WTC11 (cell line): ENCODE data around the gene EGFR. TPM values are rescaled to one million over a fixed set of nuclear protein-coding genes. Genes with fewer than 3 reads are reported as not detected.

Experiments
- ATAC-seq: fragments of 200-7000 bp; cut with Tn5 transposase; 2 replicates; pipeline ENCODE4 v1.10.0; 2021; ENCODE audit warnings: mild to moderate bottlenecking, moderate library complexity
- CTCF ChIA-PET: fragments of 300-600 bp; sonication (Branson Sonifier 250); formaldehyde crosslinking; loops from one replicate; lab custom pipeline; 2021; ENCODE audit warnings: antibody characterized with exemption; lab: Charles Lee
- POLR2A ChIA-PET: fragments of 350-600 bp; sonication (Branson Sonifier 250); formaldehyde crosslinking; loops from one replicate; lab custom pipeline; 2021; ENCODE audit warnings: antibody characterized with exemption; lab: Charles Lee
- DNase-seq: peaks from one replicate; pipeline ENCODE4 v3.0.0; 2021; ENCODE audit warnings: low spot score
- H3K27ac Mint-ChIP-seq: 2 replicates; pipeline ENCODE4 v1.8.0; 2021; ENCODE audit warnings: mixed read lengths
- H3K27me3 Mint-ChIP-seq: 2 replicates; pipeline ENCODE4 v1.8.0; 2021; ENCODE audit warnings: low read depth, mild to moderate bottlenecking, moderate library complexity, mixed read lengths
- H3K36me3 Mint-ChIP-seq: 2 replicates; pipeline ENCODE4 v1.8.0; 2021; ENCODE audit warnings: mixed read lengths
- H3K4me1 Mint-ChIP-seq: 2 replicates; pipeline ENCODE4 v1.8.0; 2022; ENCODE audit warnings: mixed read lengths
- H3K4me3 Mint-ChIP-seq: 2 replicates; pipeline ENCODE4 v1.8.0; 2021; ENCODE audit warnings: mild to moderate bottlenecking, moderate library complexity, mixed read lengths
- H3K9me3 Mint-ChIP-seq: 2 replicates; pipeline ENCODE4 v1.8.0; 2021; ENCODE audit warnings: mixed read lengths
- ATF3 ChIP-seq: sonication (generic); formaldehyde crosslinking; conservative IDR thresholded peaks from 2 replicates; pipeline ENCODE4 v1.8.1; 2022; ENCODE audit warnings: mild to moderate bottlenecking, missing genetic modification reagents
- CDX4 ChIP-seq: fragments of 250-450 bp; sonication (Bioruptor Pico); IDR thresholded peaks from 2 replicates; pipeline ENCODE4 v1.9.0; 2021; ENCODE audit warnings: moderate library complexity, mild to moderate bottlenecking, inconsistent platforms, borderline replicate concordance
- E2F1 ChIP-seq: sonication (generic); formaldehyde crosslinking; IDR thresholded peaks from 2 replicates; pipeline ENCODE4 v1.8.0; 2022; ENCODE audit warnings: mild to moderate bottlenecking, missing genetic modification reagents
- E2F5 ChIP-seq: sonication (generic); formaldehyde crosslinking; IDR thresholded peaks from 2 replicates; pipeline ENCODE4 v1.8.1; 2022; ENCODE audit warnings: mild to moderate bottlenecking, moderate library complexity, missing genetic modification reagents
- ELF4 ChIP-seq: sonication (generic); formaldehyde crosslinking; IDR thresholded peaks from 2 replicates; pipeline ENCODE4 v1.8.1; 2022; ENCODE audit warnings: low read depth, mild to moderate bottlenecking, moderate library complexity, missing genetic modification reagents
- ERG ChIP-seq: fragments of 250-450 bp; sonication (Bioruptor Pico); IDR thresholded peaks from 2 replicates; pipeline ENCODE4 v1.8.0; 2021; ENCODE audit warnings: mild to moderate bottlenecking
- ESRRA ChIP-seq: sonication (generic); formaldehyde crosslinking; IDR thresholded peaks from 2 replicates; pipeline ENCODE4 v1.8.1; 2022; ENCODE audit warnings: mild to moderate bottlenecking, missing genetic modification reagents, borderline replicate concordance
- FOXK1 ChIP-seq: sonication (generic); formaldehyde crosslinking; IDR thresholded peaks from 2 replicates; pipeline ENCODE4 v1.8.0; 2022; ENCODE audit warnings: mild to moderate bottlenecking, moderate library complexity, missing genetic modification reagents
- GTF2I ChIP-seq: fragments of 250-450 bp; sonication (Bioruptor Pico); conservative IDR thresholded peaks from 2 replicates; pipeline ENCODE4 v1.4.0; 2021; ENCODE audit warnings: mild to moderate bottlenecking
- HMGXB4 ChIP-seq: sonication (generic); formaldehyde crosslinking; IDR thresholded peaks from 2 replicates; pipeline ENCODE4 v1.8.1; 2023; ENCODE audit warnings: mild to moderate bottlenecking, moderate library complexity, missing genetic modification reagents
- MAX ChIP-seq: sonication (generic); formaldehyde crosslinking; IDR thresholded peaks from 2 replicates; pipeline ENCODE4 v1.8.0; 2022; ENCODE audit warnings: mild to moderate bottlenecking, missing genetic modification reagents
- NR3C1 ChIP-seq: sonication (generic); formaldehyde crosslinking; conservative IDR thresholded peaks from 2 replicates; pipeline ENCODE4 v1.8.1; 2023; ENCODE audit warnings: low read depth, mild to moderate bottlenecking, missing genetic modification reagents
- PREB ChIP-seq: sonication (generic); formaldehyde crosslinking; IDR thresholded peaks from 2 replicates; pipeline ENCODE4 v1.8.1; 2022; ENCODE audit warnings: mild to moderate bottlenecking, missing genetic modification reagents, moderate library complexity, borderline replicate concordance
- SMAD3 ChIP-seq: sonication (generic); formaldehyde crosslinking; IDR thresholded peaks from 2 replicates; pipeline ENCODE4 v1.8.0; 2022; ENCODE audit warnings: missing genetic modification reagents, mild to moderate bottlenecking, borderline replicate concordance
- SOX15 ChIP-seq: fragments of 250-450 bp; sonication (Bioruptor Pico); IDR thresholded peaks from 2 replicates; pipeline ENCODE4 v1.9.0; 2021; ENCODE audit warnings: mild to moderate bottlenecking
- SP1 ChIP-seq: sonication (generic); formaldehyde crosslinking; conservative IDR thresholded peaks from 2 replicates; pipeline ENCODE4 v1.8.1; 2022; ENCODE audit warnings: missing genetic modification reagents
- TEAD1 ChIP-seq: sonication (generic); formaldehyde crosslinking; IDR thresholded peaks from 2 replicates; pipeline ENCODE4 v1.8.0; 2022; ENCODE audit warnings: mild to moderate bottlenecking, missing genetic modification reagents
- TEAD4 ChIP-seq: sonication (generic); formaldehyde crosslinking; IDR thresholded peaks from 2 replicates; pipeline ENCODE4 v1.8.0; 2022; ENCODE audit warnings: mild to moderate bottlenecking, missing genetic modification reagents
- ZBTB43 ChIP-seq: sonication (generic); formaldehyde crosslinking; IDR thresholded peaks from 2 replicates; pipeline ENCODE4 v1.8.1; 2023; ENCODE audit warnings: mild to moderate bottlenecking, missing genetic modification reagents
- ZNF671 ChIP-seq: fragments of 250-450 bp; sonication (Bioruptor Pico); IDR thresholded peaks from 2 replicates; pipeline ENCODE4 v1.8.0; 2021; ENCODE audit warnings: mild to moderate bottlenecking
- ZSCAN18 ChIP-seq: fragments of 250-450 bp; sonication (Bioruptor Pico); IDR thresholded peaks from 2 replicates; pipeline ENCODE4 v2.1.2; 2022; ENCODE audit warnings: mild to moderate bottlenecking, moderate library complexity
- total RNA-seq: library from RNA; stranded (reverse); gene quantifications from 3 replicates; pipeline ENCODE4 v1.2.3, GENCODE V29; 2021

Gene EGFR
- total RNA-seq, 1 experiment from 2014 or later = 5.9 TPM

GRCh38 chr7:55189146-55189766, 170.4 kb downstream of the EGFR start:
- peak; percentile 14; the same call in 1 of the 2 replicates for ATAC-seq
- DNase-seq = no peak
- no peak for TF ChIP-seq MAX (CRISPR knock-in tag)
- no peak for TF ChIP-seq PREB (CRISPR knock-in tag)
- no peak for TF ChIP-seq NR3C1 (CRISPR knock-in tag)
- no peak for TF ChIP-seq ZSCAN18
- no peak for TF ChIP-seq ESRRA (CRISPR knock-in tag)
- TF ChIP-seq HMGXB4 (CRISPR knock-in tag) = no peak
- no peak for TF ChIP-seq ELF4
- no peak for TF ChIP-seq ATF3 (CRISPR knock-in tag)
- TF ChIP-seq E2F1 (CRISPR knock-in tag) = no peak
- no peak for TF ChIP-seq E2F5 (CRISPR knock-in tag)
- no peak for TF ChIP-seq ERG
- TF ChIP-seq GTF2I = no peak
- TF ChIP-seq ZNF671 (CRISPR knock-in tag) = no peak
- no peaks in the 10 kb centered on the region for H3K36me3 Mint-ChIP-seq
- H3K4me3 Mint-ChIP-seq = peak overlapping the region; percentile 26; the same call in 1 of the 2 replicates
- POLR2A ChIA-PET = no interaction called here
- no peaks in the 10 kb centered on the region for H3K9me3 Mint-ChIP-seq
- H3K4me1 Mint-ChIP-seq = peaks cover 59% of the 10 kb centered on the region
- no peaks in the 10 kb centered on the region for H3K27me3 Mint-ChIP-seq
- CTCF ChIA-PET = interaction anchor here (1.0 to 2.9 kb wide), 4 partner anchors 13 to 123 kb away, joined by 3 to 22 read pairs (median 4); no protein-coding TSS in a partner anchor
- peak overlapping the region; percentile 82; the same call in 1 of the 2 replicates for H3K27ac Mint-ChIP-seq

- no peaks in the 10 kb centered on the region for H3K27me3 Mint-ChIP-seq
- H3K4me3 Mint-ChIP-seq = no peak overlapping the region
- H3K9me3 Mint-ChIP-seq = no peaks in the 10 kb centered on the region
- DNase-seq (no peak), ATAC-seq (no peak)
- no peak overlapping the region for H3K27ac Mint-ChIP-seq
- peaks cover 65% of the 10 kb centered on the region for H3K4me1 Mint-ChIP-seq
- H3K36me3 Mint-ChIP-seq = no peaks in the 10 kb centered on the region
- POLR2A ChIA-PET = no interaction called here
- CTCF ChIA-PET = interaction anchor here (1.0 to 2.9 kb wide), 4 partner anchors 12 to 123 kb away, joined by 3 to 22 read pairs (median 4); no protein-coding TSS in a partner anchor
- TF ChIP-seq SMAD3 (CRISPR knock-in tag) = no peak
- TF ChIP-seq NR3C1 (CRISPR knock-in tag) = no peak
- TF ChIP-seq ATF3 (CRISPR knock-in tag) = no peak
- no peak for TF ChIP-seq TEAD4 (CRISPR knock-in tag)
- no peak for TF ChIP-seq CDX4 (CRISPR knock-in tag)
- no peak for TF ChIP-seq PREB (CRISPR knock-in tag)
- no peak for TF ChIP-seq TEAD1
- no peak for TF ChIP-seq ZBTB43
- no peak for TF ChIP-seq SP1 (CRISPR knock-in tag)
- TF ChIP-seq FOXK1 (CRISPR knock-in tag) = no peak
- TF ChIP-seq SOX15 = no peak
Observed at GRCh38 chr7:55189878-55190436, 171.1 kb downstream of the EGFR start.
